Activated CD8-positive, alpha-beta memory T cell treated with anti-CD3 and anti-CD28 coated beads for 4 hours (primary cell): ENCODE data around the gene PDP2.

ENCODE experiments used
- DNase-seq, 2 donors: peaks; one replicate each; pipeline ENCODE4 v3.0.0-alpha.2; 2020; ENCODE audit warnings: low read depth in 2 of 2

Gene PDP2

DNA sequence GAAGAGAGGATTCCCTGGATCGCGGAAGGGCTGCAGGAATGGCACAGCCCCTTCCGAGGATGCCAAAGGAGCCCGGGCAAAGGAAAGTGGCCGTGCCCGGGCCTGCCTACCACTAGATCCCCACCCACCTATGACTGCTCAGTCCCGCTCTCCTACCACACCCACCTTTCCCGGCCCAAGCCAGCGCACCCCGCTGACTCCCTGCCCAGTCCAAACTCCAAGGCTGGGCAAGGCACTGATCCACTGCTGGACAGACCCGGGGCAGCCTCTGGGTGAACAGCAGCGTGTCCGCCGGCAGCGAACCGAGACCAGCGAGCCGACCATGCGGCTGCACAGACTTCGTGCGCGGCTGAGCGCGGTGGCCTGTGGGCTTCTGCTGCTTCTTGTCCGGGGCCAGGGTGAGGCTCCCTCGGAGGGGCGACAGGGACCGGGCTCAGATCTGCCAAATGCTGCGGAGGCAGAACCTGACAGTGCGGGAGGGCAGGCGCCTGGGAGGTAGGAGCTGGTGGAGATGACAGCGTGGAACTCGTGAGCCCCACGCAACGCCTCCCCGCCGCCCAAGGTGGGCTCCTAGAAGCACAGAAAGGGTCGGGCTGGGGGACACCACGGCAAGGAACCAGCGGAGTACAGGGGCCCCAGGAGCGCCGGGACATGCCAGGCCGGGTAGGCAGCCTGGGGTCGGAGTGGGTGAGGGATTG lies 55.1 kb downstream of the PDP2 start, which contains the start of gene CES2:
TSS of gene CES2 (plus strand) at position 203 of the 698 bp plus-strand sequence. CDS start at position 323, 120 bp downstream.
- no peak for DNase-seq

DNA sequence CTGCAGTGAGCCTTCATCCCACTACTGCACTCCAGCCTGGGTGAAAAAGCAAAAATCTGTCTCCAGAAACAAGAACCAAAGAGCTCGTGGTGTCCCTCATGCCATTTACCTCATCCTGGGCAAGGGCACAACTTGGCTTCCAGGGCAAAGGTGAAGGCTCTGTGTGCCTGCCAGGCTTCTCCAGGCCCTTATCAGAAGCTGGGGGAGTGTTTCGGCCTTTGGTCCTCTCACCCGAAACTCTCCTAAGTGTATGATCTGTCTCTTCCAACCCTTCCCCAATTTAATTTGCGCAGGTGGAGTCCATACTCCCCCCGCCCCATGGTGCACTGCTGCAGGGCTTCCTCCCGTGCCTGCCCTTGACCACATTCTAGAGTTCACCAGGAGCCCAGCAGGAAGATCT lies 56.1 kb downstream of the PDP2 start:
- DNase-seq = no peak

DNA sequence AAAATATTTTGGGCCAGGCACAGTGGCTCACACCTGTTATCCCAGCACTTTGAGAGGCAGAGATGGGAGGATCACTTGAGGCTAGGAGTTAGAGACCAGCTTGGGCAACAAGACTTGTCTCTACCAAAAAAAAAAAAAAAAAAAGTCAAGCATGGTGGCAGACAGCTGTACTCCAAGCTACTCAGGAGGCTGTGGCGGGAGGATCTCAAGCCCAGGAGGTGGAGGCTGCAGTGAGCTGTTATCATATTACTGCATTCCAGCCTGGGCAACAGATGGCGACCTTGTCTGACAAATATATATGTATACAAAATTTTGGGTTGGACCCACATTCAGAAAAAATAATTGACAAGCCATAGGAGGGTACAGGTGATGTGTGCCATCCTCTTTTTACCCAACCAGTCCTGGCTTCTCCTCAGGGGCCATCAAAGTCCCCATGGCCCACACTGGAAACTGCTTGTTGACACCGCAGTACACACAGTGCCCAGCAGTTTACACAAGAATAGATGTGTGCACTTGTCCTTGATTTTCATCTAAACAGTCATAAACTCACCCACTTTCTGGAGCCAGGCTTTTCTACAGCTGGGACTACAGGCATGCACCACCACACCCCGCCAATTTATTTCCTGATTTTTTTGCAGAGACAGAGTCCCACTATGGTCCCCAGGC lies 56.7 kb downstream of the PDP2 start:
- DNase-seq = no peak

DNA sequence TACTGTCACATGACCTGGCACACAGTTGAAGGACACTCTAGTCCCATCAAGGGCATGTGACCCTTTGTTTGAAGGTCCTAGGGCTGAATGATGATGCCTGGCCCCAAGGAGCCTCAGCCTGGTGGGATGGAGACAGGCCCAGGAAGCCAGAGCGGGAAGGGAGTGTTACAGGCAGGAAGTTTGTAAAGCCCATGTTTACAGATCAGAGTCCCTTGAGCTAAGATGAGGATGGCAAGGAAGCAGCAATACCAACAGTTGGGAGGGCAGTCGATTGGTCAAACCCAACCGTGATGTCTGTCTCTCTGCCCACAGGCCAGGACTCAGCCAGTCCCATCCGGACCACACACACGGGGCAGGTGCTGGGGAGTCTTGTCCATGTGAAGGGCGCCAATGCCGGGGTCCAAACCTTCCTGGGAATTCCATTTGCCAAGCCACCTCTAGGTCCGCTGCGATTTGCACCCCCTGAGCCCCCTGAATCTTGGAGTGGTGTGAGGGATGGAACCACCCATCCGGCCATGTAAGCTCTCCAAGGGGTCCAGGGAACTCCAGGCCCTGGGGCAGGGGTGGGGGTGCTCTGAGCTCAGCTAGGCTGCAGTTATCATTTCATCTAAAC lies 57.5 kb downstream of the PDP2 start:
- DNase-seq = no peak

DNA sequence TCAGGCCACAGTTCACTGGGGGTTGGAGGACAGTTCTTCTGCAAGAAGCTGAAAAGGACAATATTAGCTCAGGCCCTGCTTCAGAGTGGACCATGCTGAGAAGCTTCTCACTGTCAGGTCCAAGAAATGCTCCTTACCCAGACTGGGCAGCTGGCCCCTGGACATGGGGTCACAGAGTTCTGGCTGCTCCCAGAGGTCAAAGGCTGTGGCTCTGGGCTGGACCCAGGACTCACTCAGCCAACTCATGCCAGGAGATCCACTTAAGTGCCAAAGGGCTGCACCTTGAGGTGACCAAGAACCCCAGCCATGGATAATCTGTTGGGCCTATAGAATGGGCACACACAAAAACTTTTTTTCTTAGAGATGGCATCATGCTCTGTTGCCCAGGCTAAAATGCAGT lies 59.1 kb downstream of the PDP2 start:
- no peak for DNase-seq

DNA sequence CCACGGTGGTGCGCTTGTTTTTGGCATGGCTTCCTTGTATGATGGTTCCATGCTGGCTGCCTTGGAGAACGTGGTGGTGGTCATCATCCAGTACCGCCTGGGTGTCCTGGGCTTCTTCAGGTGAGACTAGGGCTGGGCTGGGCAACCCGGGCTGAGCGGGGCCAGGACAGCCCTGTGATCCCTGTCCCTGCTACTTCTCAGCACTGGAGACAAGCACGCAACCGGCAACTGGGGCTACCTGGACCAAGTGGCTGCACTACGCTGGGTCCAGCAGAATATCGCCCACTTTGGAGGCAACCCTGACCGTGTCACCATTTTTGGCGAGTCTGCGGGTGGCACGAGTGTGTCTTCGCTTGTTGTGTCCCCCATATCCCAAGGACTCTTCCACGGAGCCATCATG lies 59.9 kb downstream of the PDP2 start:
- no peak for DNase-seq
